MM.1S (cell line): ENCODE results near the gene PTPRK.

ENCODE experiments used
- DNase-seq: peaks from one replicate; pipeline ENCODE4 v3.0.0-alpha.2; 2015
- H2AFZ ChIP-seq: fragments of 300-600 bp; sonication (generic); 2 replicates; pipeline ENCODE4 v1.6.0; 2016; ENCODE audit warnings: antibody characterized with exemption, low read length
- H3F3A ChIP-seq: fragments of 300-600 bp; sonication (generic); 2 replicates; pipeline ENCODE4 v1.6.1; 2016; ENCODE audit warnings: mild to moderate bottlenecking, antibody characterized with exemption, low read length, moderate library complexity, mixed read lengths; ENCODE audit not compliant: insufficient read depth
- H3K27ac ChIP-seq: fragments of 300-600 bp; sonication (generic); 2 replicates; pipeline ENCODE4 v1.5.1; 2016; ENCODE audit warnings: mild to moderate bottlenecking, low read length
- H3K27me3 ChIP-seq: fragments of 300-600 bp; sonication (generic); replicated peaks from 2 replicates; pipeline ENCODE4 v1.6.0; 2016; ENCODE audit warnings: low read length; ENCODE audit not compliant: insufficient read depth
- H3K36me3 ChIP-seq: fragments of 300-600 bp; sonication (generic); replicated peaks from 2 replicates; pipeline ENCODE4 v1.6.1; 2016; ENCODE audit warnings: mild to moderate bottlenecking, low read length, mixed read lengths; ENCODE audit not compliant: insufficient read depth
- H3K4me1 ChIP-seq: fragments of 300-600 bp; sonication (generic); 2 replicates; pipeline ENCODE4 v1.6.1; 2016; ENCODE audit warnings: low read length, mixed read lengths
- H3K4me2 ChIP-seq: fragments of 300-600 bp; sonication (generic); 2 replicates; pipeline ENCODE4 v1.6.0; 2016; ENCODE audit warnings: low read depth, low read length
- H3K4me3 ChIP-seq: fragments of 300-600 bp; sonication (generic); 2 replicates; pipeline ENCODE4 v1.5.1; 2016; ENCODE audit warnings: low read length, mixed read lengths
- H3K79me2 ChIP-seq: fragments of 300-600 bp; sonication (generic); 2 replicates; pipeline ENCODE4 v1.6.1; 2016; ENCODE audit warnings: mixed run types, low read length, mixed read lengths
- H3K9ac ChIP-seq: fragments of 300-600 bp; sonication (generic); 2 replicates; pipeline ENCODE4 v1.6.1; 2016; ENCODE audit warnings: low read length, mixed read lengths
- H3K9me2 ChIP-seq: fragments of 300-600 bp; sonication (generic); replicated peaks from 2 replicates; pipeline ENCODE4 v1.6.1; 2016; ENCODE audit warnings: mild to moderate bottlenecking, low read length, mixed read lengths; ENCODE audit not compliant: insufficient read depth
- H3K9me3 ChIP-seq: fragments of 300-600 bp; sonication (generic); replicated peaks from 2 replicates; pipeline ENCODE4 v1.6.1; 2016; ENCODE audit warnings: mild to moderate bottlenecking, low read length, mixed read lengths; ENCODE audit not compliant: insufficient read depth
- H4K20me1 ChIP-seq: fragments of 300-600 bp; sonication (generic); 2 replicates; pipeline ENCODE4 v1.6.1; 2016; ENCODE audit warnings: mild to moderate bottlenecking, low read length, moderate library complexity, mixed read lengths; ENCODE audit not compliant: insufficient read depth
- EZH2 ChIP-seq: fragments of 300-600 bp; sonication (generic); optimal IDR thresholded peaks from 2 replicates; pipeline ENCODE3; 2017; ENCODE audit warnings: low read depth, mild to moderate bottlenecking, antibody characterized with exemption, low read length, mixed read lengths
- EZH2phosphoT487 ChIP-seq: fragments of 300-600 bp; sonication (generic); IDR thresholded peaks from 2 replicates; pipeline ENCODE4 v1.6.1; 2018; ENCODE audit warnings: antibody characterized with exemption, low read length
- TF ChIP-seq, protein P1 (sequence below): fragments of 300-600 bp; sonication (generic); IDR thresholded peaks from 2 replicates; pipeline ENCODE4 v1.5.1; 2016; ENCODE audit warnings: antibody characterized with exemption, low read length, mixed read lengths

The PTPRK gene

DNA sequence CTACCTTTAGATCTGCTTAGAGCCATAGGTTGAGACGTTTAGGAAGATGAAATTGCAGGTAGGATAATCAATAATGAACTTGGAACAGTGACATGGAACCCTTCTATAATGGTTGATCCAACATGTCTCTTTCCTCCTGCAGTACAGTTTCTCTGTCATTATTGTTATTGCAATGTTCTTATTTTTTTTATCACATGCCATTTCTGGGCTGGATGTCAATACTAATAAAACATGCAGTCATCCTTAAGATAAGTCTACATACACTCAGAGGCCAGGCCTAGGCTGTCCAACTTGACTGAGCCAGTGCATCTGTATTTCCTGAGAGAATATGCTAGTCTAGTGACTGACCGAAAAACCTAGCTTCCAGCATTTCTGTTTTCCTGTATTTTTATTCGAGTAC lies 544.3 kb downstream of the PTPRK start:
- Histone ChIP-seq H3K4me3 (no peak overlapping the region), H3K4me2 (no peak overlapping the region), H3F3A (no peaks in the 10 kb centered on the region), H3K27ac (no peak overlapping the region), H3K9me2 (no peaks in the 10 kb centered on the region), H4K20me1 (no peaks in the 10 kb centered on the region), H3K79me2 (no peaks in the 10 kb centered on the region), H3K9me3 (no peaks in the 10 kb centered on the region), H3K9ac (no peak overlapping the region), H2AFZ (no peak overlapping the region), H3K36me3 (no peaks in the 10 kb centered on the region), H3K4me1 (no peaks in the 10 kb centered on the region), H3K27me3 (no peaks in the 10 kb centered on the region)
- no peak for DNase-seq
- TF ChIP-seq EZH2phosphoT487 (no peak), EZH2 (no peak)
- TF ChIP-seq, protein P1, sequence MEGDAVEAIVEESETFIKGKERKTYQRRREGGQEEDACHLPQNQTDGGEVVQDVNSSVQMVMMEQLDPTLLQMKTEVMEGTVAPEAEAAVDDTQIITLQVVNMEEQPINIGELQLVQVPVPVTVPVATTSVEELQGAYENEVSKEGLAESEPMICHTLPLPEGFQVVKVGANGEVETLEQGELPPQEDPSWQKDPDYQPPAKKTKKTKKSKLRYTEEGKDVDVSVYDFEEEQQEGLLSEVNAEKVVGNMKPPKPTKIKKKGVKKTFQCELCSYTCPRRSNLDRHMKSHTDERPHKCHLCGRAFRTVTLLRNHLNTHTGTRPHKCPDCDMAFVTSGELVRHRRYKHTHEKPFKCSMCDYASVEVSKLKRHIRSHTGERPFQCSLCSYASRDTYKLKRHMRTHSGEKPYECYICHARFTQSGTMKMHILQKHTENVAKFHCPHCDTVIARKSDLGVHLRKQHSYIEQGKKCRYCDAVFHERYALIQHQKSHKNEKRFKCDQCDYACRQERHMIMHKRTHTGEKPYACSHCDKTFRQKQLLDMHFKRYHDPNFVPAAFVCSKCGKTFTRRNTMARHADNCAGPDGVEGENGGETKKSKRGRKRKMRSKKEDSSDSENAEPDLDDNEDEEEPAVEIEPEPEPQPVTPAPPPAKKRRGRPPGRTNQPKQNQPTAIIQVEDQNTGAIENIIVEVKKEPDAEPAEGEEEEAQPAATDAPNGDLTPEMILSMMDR, result no peak

DNA sequence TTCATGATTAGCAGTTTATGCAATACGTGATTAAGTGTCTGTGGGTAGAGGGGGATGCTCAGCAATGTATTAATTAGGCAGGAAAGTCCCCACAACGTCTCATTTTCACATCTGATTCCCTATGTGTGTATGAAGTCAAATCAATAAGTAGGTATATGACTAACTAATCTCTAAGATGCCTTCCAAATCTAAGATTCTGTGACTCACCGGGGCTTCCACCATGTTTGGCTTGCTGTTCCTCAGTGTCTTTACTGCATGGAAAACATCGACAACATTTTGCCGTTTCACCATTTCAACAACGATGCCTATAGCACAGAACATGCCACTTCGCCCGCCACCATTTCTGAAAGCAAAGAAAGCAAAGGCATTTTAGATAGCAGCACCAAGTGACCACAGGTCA lies 547.6 kb downstream of the PTPRK start:
- no peak overlapping the region for H3K9ac ChIP-seq
- H2AFZ ChIP-seq, result no peak overlapping the region
- no peak overlapping the region for H3K27ac ChIP-seq
- H3K27me3 ChIP-seq, result no peaks in the 10 kb centered on the region
- H3K4me2 ChIP-seq, result no peak overlapping the region
- no peaks in the 10 kb centered on the region for H3F3A ChIP-seq
- H3K9me2 ChIP-seq, result no peaks in the 10 kb centered on the region
- no peak for DNase-seq
- no peaks in the 10 kb centered on the region for H3K4me1 ChIP-seq
- H3K4me3 ChIP-seq, result no peak overlapping the region
- no peaks in the 10 kb centered on the region for H3K36me3 ChIP-seq
- no peaks in the 10 kb centered on the region for H3K9me3 ChIP-seq
- TF ChIP-seq EZH2phosphoT487 (no peak), EZH2 (no peak)
- TF ChIP-seq, protein P1, result no peak
- no peaks in the 10 kb centered on the region for H4K20me1 ChIP-seq
- H3K79me2 ChIP-seq, result no peaks in the 10 kb centered on the region

DNA sequence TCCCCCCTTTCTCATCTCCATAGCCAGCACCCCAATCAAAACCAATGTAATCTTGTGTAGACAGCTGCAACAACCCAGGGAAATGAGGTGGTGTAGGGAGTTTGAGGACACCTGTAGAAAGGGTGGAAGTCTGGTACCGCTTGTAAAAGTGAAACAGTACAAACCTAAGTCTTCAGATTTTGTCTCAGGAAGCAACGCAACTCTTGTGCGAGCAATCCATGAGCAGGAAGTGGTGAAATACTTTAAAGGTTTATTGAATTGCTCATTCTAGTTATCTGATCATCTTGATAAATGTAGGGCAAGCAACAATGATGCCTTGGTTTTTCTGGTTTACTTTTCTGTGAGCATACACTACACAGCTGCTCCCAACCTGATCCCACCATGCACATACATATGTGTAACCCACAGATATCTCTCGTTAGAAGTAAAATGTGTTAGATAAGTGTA lies 548.4 kb downstream of the PTPRK start:
- Histone ChIP-seq H3K9me3 (no peaks in the 10 kb centered on the region), H3K4me2 (no peak overlapping the region), H3K27ac (no peak overlapping the region), H3K36me3 (no peaks in the 10 kb centered on the region), H2AFZ (no peak overlapping the region), H3K79me2 (no peaks in the 10 kb centered on the region), H4K20me1 (no peaks in the 10 kb centered on the region), H3K9ac (no peak overlapping the region), H3K4me1 (no peaks in the 10 kb centered on the region), H3K9me2 (no peaks in the 10 kb centered on the region), H3K27me3 (no peaks in the 10 kb centered on the region), H3K4me3 (no peak overlapping the region), H3F3A (no peaks in the 10 kb centered on the region)
- TF ChIP-seq EZH2phosphoT487, result no peak
- TF ChIP-seq EZH2, result no peak
- TF ChIP-seq, protein P1, result no peak
- no peak for DNase-seq
